NCI-H2196 (cell line): Measurements from ENCODE around the gene IMPA2.

Source experiments
- DNase-seq: peaks from one replicate; lab custom pipeline; 2025; ENCODE audit not compliant: unreplicated experiment; lab: John Stamatoyannopoulos, UW

IMPA2 gene

GRCh38 chr18:11987527-11987926, 6.2 kb downstream of the IMPA2 start:
- no peak for DNase-seq

GRCh38 chr18:11989174-11989573, 7.9 kb downstream of the IMPA2 start:
- no peak for DNase-seq

GRCh38 chr18:11989966-11990380, 8.7 kb downstream of the IMPA2 start:
- peak; percentile 89 for DNase-seq

GRCh38 chr18:11990539-11990938, 9.2 kb downstream of the IMPA2 start:
- no peak for DNase-seq

- no peak for DNase-seq
These were observed 9.9 kb downstream of the IMPA2 start for GRCh38 chr18:11991021-11991795.

- DNase-seq, result no peak
These were observed 10.9 kb downstream of the IMPA2 start for GRCh38 chr18:11992096-11992790.

- no peak for DNase-seq
These were observed 12.1 kb downstream of the IMPA2 start for GRCh38 chr18:11993264-11993916.

- DNase-seq, result no peak
These were observed 13.0 kb downstream of the IMPA2 start for GRCh38 chr18:11994336-11994702.

- DNase-seq, result no peak
These were observed 13.6 kb downstream of the IMPA2 start for GRCh38 chr18:11994703-11995444.

- DNase-seq, result peak; percentile 80
These were observed 14.3 kb downstream of the IMPA2 start for GRCh38 chr18:11995445-11996189.

- DNase-seq, result no peak
These were observed 15.0 kb downstream of the IMPA2 start for GRCh38 chr18:11996190-11996754.

- DNase-seq, result no peak
These were observed 15.6 kb downstream of the IMPA2 start for GRCh38 chr18:11996907-11997306.

- DNase-seq, result no peak
These were observed 16.2 kb downstream of the IMPA2 start for GRCh38 chr18:11997466-11997865.

GRCh38 chr18:11998193-11998592, 16.9 kb downstream of the IMPA2 start:
- no peak for DNase-seq

- DNase-seq, result no peak
These were observed 18.1 kb downstream of the IMPA2 start for GRCh38 chr18:11999429-11999828.

- DNase-seq, result no peak
These were observed 18.9 kb downstream of the IMPA2 start for GRCh38 chr18:12000072-12000659.

GRCh38 chr18:12001421-12001820, 20.1 kb downstream of the IMPA2 start:
- DNase-seq, result no peak

- no peak for DNase-seq
These were observed 22.6 kb downstream of the IMPA2 start for GRCh38 chr18:12003894-12004293.

GRCh38 chr18:12005538-12006487, 24.5 kb downstream of the IMPA2 start:
- DNase-seq, result no peak
